ENCODE results near the gene INTS15. TPM values are rescaled to one million over a fixed set of nuclear protein-coding genes. Genes with fewer than 3 reads are reported as not detected.

The INTS15 gene
- total RNA-seq, 2 experiments from 2014 or later, result 39.3 to 41.8 TPM

DNA sequence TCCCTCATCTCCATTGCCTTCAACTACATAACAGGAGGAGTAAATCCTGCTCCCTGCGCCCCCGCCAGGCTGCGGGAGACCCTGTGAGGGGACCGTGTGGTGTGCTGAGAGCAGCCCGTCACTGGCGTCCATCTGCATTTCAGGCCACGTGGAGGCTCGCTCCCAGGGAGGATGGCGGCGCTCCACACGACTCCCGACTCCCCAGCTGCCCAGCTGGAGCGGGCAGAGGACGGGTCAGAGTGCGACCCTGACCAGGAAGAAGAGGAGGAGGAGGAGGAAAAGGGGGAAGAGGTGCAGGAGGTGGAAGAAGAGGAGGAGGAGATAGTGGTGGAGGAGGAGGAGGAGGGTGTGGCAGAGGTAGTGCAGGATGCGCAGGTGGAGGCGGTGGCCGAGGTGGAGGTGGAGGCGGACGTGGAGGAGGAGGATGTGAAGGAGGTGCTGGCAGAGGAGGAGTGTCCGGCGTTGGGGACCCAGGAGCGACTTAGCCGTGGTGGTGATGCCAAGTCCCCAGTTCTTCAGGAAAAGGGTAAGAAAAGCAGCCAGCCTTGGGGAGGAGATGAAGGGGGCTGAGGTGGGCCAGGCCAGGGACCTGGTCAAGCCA, 52.5 kb downstream of the INTS15 start:
- no peak for DNase-seq
- Mint-ChIP-seq H3K27me3 (no peaks in the 10 kb centered on the region), H3K9me3 (no peaks in the 10 kb centered on the region), H3K4me1 (ENCODE audit: low read depth) (peaks cover 34% of the 10 kb centered on the region), H3K27ac (no peak overlapping the region), H3K4me3 (no peak overlapping the region), H3K36me3 (ENCODE audit: low read depth) (peaks cover 79% of the 10 kb centered on the region)
- no peak overlapping the region for H3K4me3 ChIP-seq (ENCODE audit: low read length)
- POLR2A ChIA-PET, result no interaction called here
- H3K27me3 ChIP-seq (ENCODE audit: control insufficient read depth in 1 of 2, insufficient read depth in 2 of 2, low read length in 2 of 2), result no peaks in the 10 kb centered on the region
- peaks cover 28% of the 10 kb centered on the region for H3K4me1 ChIP-seq (ENCODE audit: insufficient read depth, low read length)
- CTCF ChIA-PET, result no interaction called here
- peaks cover 0 to 3% of the 10 kb centered on the region in 2 experiments for H3K9me3 ChIP-seq (ENCODE audit: control insufficient read depth in 1 of 2, insufficient read depth in 1 of 2, low read length in 2 of 2)
- no peak for TF ChIP-seq CTCF (IDR thresholded peaks at IDR 0.05)
- H3K27ac ChIP-seq (ENCODE audit: low read depth in 1 of 2, low read length in 2 of 2), result no peak overlapping the region
- no peak for ATAC-seq (ENCODE audit: poor library complexity)
- peaks cover 53% of the 10 kb centered on the region for H3K36me3 ChIP-seq (ENCODE audit: insufficient read depth, low read length)
- intact Hi-C loops (cut with DNase I, micrococcal nuclease), result no loop called here

DNA sequence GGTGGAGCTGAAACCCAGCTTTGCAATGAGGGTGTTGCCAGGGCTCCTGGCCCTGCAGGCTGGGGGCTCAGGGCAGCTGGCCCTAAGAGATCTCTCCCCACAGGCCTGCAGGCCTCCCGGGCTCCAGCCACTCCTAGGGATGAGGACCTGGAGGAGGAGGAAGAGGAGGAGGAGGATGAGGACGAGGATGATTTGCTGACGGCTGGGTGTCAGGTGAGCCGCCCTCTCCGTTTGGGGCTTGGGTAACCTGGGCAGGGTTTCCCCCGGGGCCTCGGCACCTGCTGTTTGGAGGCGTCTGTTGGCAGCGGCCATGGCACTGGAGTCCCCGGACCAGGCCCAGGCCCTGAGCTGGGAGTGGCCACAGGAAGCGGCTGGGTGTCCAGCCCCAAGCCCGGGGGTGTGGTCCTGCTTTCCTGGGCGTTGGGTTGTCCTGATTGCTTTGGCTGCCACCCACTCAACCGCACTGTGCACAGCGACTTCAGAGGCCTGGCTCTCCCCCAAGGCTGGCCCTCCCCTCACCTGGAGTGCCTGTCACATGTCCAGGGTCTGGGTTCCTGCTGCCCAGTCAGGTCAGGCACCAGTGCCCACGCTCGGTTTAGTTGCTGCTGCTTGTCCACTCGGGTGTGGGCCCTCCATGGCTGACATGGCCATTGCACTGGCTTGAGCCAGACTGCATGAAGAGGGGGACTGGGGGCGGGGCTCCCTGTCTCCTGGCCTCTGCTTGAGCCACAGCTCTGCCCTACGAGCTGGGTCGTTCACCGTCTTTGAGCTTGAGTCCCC, 53.2 kb downstream of the INTS15 start:
- Histone ChIP-seq H3K4me1 (ENCODE audit: insufficient read depth, low read length) (peaks cover 23% of the 10 kb centered on the region), H3K4me3 (ENCODE audit: low read length) (no peak overlapping the region), H3K27me3 (ENCODE audit: control insufficient read depth in 1 of 2, insufficient read depth in 2 of 2, low read length in 2 of 2) (no peaks in the 10 kb centered on the region), H3K9me3 (ENCODE audit: control insufficient read depth in 1 of 2, insufficient read depth in 1 of 2, low read length in 2 of 2) (peaks cover 0 to 11% of the 10 kb centered on the region in 2 experiments), H3K27ac (ENCODE audit: low read depth in 1 of 2, low read length in 2 of 2) (no peak overlapping the region), H3K36me3 (ENCODE audit: insufficient read depth, low read length) (peaks cover 55% of the 10 kb centered on the region)
- POLR2A ChIA-PET, result no interaction called here
- Mint-ChIP-seq H3K4me1 (ENCODE audit: low read depth) (peaks cover 29% of the 10 kb centered on the region), H3K27ac (no peak overlapping the region), H3K9me3 (no peaks in the 10 kb centered on the region), H3K4me3 (no peak overlapping the region), H3K36me3 (ENCODE audit: low read depth) (peaks cover 81% of the 10 kb centered on the region), H3K27me3 (no peaks in the 10 kb centered on the region)
- no peak for TF ChIP-seq CTCF (IDR thresholded peaks at IDR 0.05)
- ATAC-seq (ENCODE audit: poor library complexity), result no peak
- DNase-seq, result no peak
- intact Hi-C loops (cut with DNase I, micrococcal nuclease), result no loop called here
- CTCF ChIA-PET, result no interaction called here

DNA sequence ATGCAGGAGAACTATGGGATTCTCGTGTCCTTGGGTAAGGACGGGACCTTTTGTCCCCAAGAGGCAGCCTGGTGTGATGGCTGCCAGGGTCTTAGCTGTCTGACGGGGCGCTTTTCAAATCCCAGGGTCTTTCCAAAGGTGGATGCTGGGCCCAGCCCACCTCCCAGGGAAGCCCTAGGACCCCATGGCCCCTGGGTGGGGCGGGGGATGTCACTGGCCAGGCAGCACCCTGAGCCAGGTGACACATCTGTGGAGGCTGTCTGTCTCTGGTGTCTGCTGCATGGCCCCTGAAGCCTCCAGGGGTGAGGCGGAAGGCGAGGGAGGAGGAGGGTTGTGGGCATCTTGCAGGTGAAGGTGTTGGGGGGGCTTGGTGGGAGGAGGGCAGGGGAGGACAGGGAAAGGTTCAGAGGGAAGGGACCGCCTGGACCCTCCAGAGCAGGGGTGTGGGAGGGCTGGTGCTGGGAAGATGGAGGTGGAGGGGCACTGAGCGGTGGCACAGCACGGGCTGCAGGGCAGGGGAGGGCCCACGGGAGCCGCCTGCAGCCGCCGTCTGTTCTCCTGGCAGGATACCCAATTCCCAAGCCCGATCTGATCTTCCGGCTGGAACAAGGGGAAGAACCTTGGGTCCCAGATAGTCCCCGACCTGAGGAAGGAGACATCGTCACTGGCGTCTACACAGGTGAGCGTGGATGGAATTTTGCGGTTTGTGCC, 54.2 kb downstream of the INTS15 start:
- H3K9me3 Mint-ChIP-seq, result no peaks in the 10 kb centered on the region
- peaks cover 83% of the 10 kb centered on the region for H3K36me3 Mint-ChIP-seq (ENCODE audit: low read depth)
- H3K27ac Mint-ChIP-seq, result no peak overlapping the region
- no peaks in the 10 kb centered on the region for H3K27me3 ChIP-seq (ENCODE audit: control insufficient read depth in 1 of 2, insufficient read depth in 2 of 2, low read length in 2 of 2)
- peaks cover 19% of the 10 kb centered on the region for H3K4me1 Mint-ChIP-seq (ENCODE audit: low read depth)
- no peak for TF ChIP-seq CTCF (IDR thresholded peaks at IDR 0.05)
- ATAC-seq (ENCODE audit: poor library complexity) (no peak), DNase-seq (no peak)
- H3K4me3 Mint-ChIP-seq, result no peak overlapping the region
- ChIA-PET CTCF (no interaction called here), POLR2A (no interaction called here)
- no peak overlapping the region for H3K4me3 ChIP-seq (ENCODE audit: low read length)
- H3K4me1 ChIP-seq (ENCODE audit: insufficient read depth, low read length), result peaks cover 13% of the 10 kb centered on the region
- intact Hi-C loops (cut with DNase I, micrococcal nuclease), result no loop called here
- H3K27ac ChIP-seq (ENCODE audit: low read depth in 1 of 2, low read length in 2 of 2), result no peak overlapping the region
- H3K36me3 ChIP-seq (ENCODE audit: insufficient read depth, low read length), result peaks cover 61% of the 10 kb centered on the region
- no peaks in the 10 kb centered on the region for H3K27me3 Mint-ChIP-seq
- H3K9me3 ChIP-seq (ENCODE audit: control insufficient read depth in 1 of 2, insufficient read depth in 1 of 2, low read length in 2 of 2), result peaks cover 0 to 19% of the 10 kb centered on the region in 2 experiments

All from CD4-positive, alpha-beta T cell (primary cell).